PC-3 (cell line): ENCODE measurements around the gene FAM98C. TPM values are rescaled to one million over a fixed set of nuclear protein-coding genes. Genes with fewer than 3 reads are reported as not detected.

Experiments used
- ATAC-seq: fragments of 200-7000 bp; cut with Tn5 transposase; 2 replicates; pipeline ENCODE4 v1.9.1; 2020; ENCODE audit warnings: mild to moderate bottlenecking, moderate library complexity
- BruUV-seq: library from RNA; stranded (reverse); fragments of 400-500 nt; replicated peaks from 2 replicates; lab custom pipeline; 2021; lab: Mats Ljungman, UMichigan
- CTCF ChIA-PET: fragments of 300-600 bp; sonication (Branson Sonifier 250); formaldehyde crosslinking; loops from one replicate; lab custom pipeline; 2022; ENCODE audit warnings: antibody characterized with exemption; lab: Charles Lee
- POLR2A ChIA-PET: fragments of 300-600 bp; sonication (Branson Sonifier 250); formaldehyde crosslinking; loops from one replicate; lab custom pipeline; 2022; ENCODE audit warnings: antibody characterized with exemption; ENCODE audit not compliant: unreplicated experiment; lab: Charles Lee
- DNase-seq: peaks from one replicate; pipeline ENCODE4 v3.0.0-alpha.2; 2015
- H2AFZ ChIP-seq: fragments of 300-600 bp; sonication (generic); 2 replicates; pipeline ENCODE4 v1.6.0; 2016; ENCODE audit warnings: antibody characterized with exemption, low read length
- H3F3A ChIP-seq: fragments of 300-600 bp; sonication (generic); one replicate; pipeline ENCODE4 v1.6.0; 2017; ENCODE audit warnings: antibody characterized with exemption, low read length, control low read depth, mild to moderate bottlenecking; ENCODE audit not compliant: unreplicated experiment
- H3K27ac ChIP-seq: fragments of 300-600 bp; sonication (generic); 2 replicates; pipeline ENCODE4 v1.5.1; 2016; ENCODE audit warnings: mild to moderate bottlenecking, low read length
- H3K27me3 ChIP-seq: fragments of 300-600 bp; sonication (generic); 2 replicates; pipeline ENCODE4 v1.6.1; 2016; ENCODE audit warnings: low read length, mixed read lengths
- H3K36me3 ChIP-seq: fragments of 300-600 bp; sonication (generic); 2 replicates; pipeline ENCODE4 v1.6.1; 2016; ENCODE audit warnings: low read depth, mixed run types, low read length, mixed read lengths
- H3K4me1 ChIP-seq: fragments of 300-600 bp; sonication (generic); 2 replicates; pipeline ENCODE4 v1.5.1; 2016; ENCODE audit warnings: low read length; ENCODE audit not compliant: insufficient read depth
- H3K4me2 ChIP-seq: fragments of 300-600 bp; sonication (generic); 2 replicates; pipeline ENCODE4 v1.6.0; 2016; ENCODE audit warnings: low read length
- H3K4me3 ChIP-seq: fragments of 300-600 bp; sonication (generic); 2 replicates; pipeline ENCODE4 v1.5.1; 2016; ENCODE audit warnings: mild to moderate bottlenecking, low read length, mixed read lengths
- H3K79me2 ChIP-seq: fragments of 300-600 bp; sonication (generic); 2 replicates; pipeline ENCODE4 v1.6.1; 2017; ENCODE audit warnings: low read length, mixed read lengths
- H3K9ac ChIP-seq: fragments of 300-600 bp; sonication (generic); 2 replicates; pipeline ENCODE4 v1.6.0; 2016; ENCODE audit warnings: mild to moderate bottlenecking, low read length
- H3K9me2 ChIP-seq: fragments of 300-600 bp; sonication (generic); replicated peaks from 2 replicates; pipeline ENCODE4 v1.6.1; 2016; ENCODE audit warnings: mixed run types, low read length, mixed read lengths
- H3K9me3 ChIP-seq: fragments of 300-600 bp; sonication (generic); 2 replicates; pipeline ENCODE4 v1.6.1; 2016; ENCODE audit warnings: low read length, mixed read lengths
- H4K20me1 ChIP-seq: fragments of 300-600 bp; sonication (generic); 2 replicates; pipeline ENCODE4 v1.6.1; 2016; ENCODE audit warnings: low read length, mixed read lengths
- EZH2 ChIP-seq: fragments of 300-600 bp; sonication (generic); IDR thresholded peaks from one replicate; pipeline ENCODE4 v1.6.1; 2017; ENCODE audit warnings: antibody characterized with exemption, mild to moderate bottlenecking, low read length; ENCODE audit not compliant: unreplicated experiment
- EZH2phosphoT487 ChIP-seq: fragments of 300-600 bp; sonication (generic); IDR thresholded peaks from 2 replicates; pipeline ENCODE4 v1.6.1; 2018; ENCODE audit warnings: mild to moderate bottlenecking, antibody characterized with exemption, low read length, borderline replicate concordance
- intact Hi-C: fragments of 100-400 bp; cut with micrococcal nuclease; formaldehyde crosslinking; loops from 2 replicates; pipeline ENCODE4 v1.9.0; 2023
- total RNA-seq: library from RNA; depleted of rRNA; stranded (reverse); fragments of >200 nt; gene quantifications from 2 replicates; pipeline ENCODE4 v1.2.3, GENCODE V29; 2014
- TF ChIP-seq, protein P1 (sequence below): fragments of 300-600 bp; sonication (generic); conservative IDR thresholded peaks from 2 replicates; pipeline ENCODE4 v1.5.1; 2017; ENCODE audit warnings: antibody characterized with exemption, low read depth, mild to moderate bottlenecking, low read length

The FAM98C gene
- total RNA-seq, 1 experiment from 2014 or later, result 23.5 TPM

DNA sequence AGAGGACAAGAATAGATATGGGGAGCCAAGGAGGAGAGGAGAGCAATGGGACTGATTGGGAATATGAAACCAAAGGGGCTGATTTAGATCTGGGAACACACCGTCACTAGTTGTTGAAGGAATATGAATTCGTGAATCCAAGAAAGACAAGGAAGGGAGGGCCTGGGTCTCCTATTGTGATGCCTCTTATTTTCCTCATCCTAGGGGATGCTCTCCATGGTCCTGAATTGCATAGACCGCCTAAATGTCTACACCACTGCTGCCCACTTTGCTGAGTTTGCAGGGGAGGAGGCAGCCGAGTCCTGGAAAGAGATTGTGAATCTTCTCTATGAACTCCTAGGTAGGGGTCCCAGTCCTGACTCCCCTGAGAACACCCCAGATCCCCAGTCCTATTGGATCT lies 52.1 kb downstream of the FAM98C start:
- intact Hi-C loops, result no loop called here
- Histone ChIP-seq H3K79me2 (no peaks in the 10 kb centered on the region), H3K9me3 (no peaks in the 10 kb centered on the region), H3K27me3 (no peaks in the 10 kb centered on the region), H2AFZ (no peak overlapping the region), H3K9me2 (no peaks in the 10 kb centered on the region), H4K20me1 (no peaks in the 10 kb centered on the region), H3K4me1 (no peaks in the 10 kb centered on the region), H3K4me2 (no peak overlapping the region), H3K4me3 (no peak overlapping the region), H3K36me3 (no peaks in the 10 kb centered on the region), H3K9ac (no peak overlapping the region), H3F3A (no peaks in the 10 kb centered on the region), H3K27ac (no peak overlapping the region)
- CTCF ChIA-PET, result no interaction called here
- no TSS peak for BruUV-seq
- ATAC-seq (no peak), DNase-seq (peak; percentile 26)
- POLR2A ChIA-PET, result no interaction called here
- TF ChIP-seq, protein P1, sequence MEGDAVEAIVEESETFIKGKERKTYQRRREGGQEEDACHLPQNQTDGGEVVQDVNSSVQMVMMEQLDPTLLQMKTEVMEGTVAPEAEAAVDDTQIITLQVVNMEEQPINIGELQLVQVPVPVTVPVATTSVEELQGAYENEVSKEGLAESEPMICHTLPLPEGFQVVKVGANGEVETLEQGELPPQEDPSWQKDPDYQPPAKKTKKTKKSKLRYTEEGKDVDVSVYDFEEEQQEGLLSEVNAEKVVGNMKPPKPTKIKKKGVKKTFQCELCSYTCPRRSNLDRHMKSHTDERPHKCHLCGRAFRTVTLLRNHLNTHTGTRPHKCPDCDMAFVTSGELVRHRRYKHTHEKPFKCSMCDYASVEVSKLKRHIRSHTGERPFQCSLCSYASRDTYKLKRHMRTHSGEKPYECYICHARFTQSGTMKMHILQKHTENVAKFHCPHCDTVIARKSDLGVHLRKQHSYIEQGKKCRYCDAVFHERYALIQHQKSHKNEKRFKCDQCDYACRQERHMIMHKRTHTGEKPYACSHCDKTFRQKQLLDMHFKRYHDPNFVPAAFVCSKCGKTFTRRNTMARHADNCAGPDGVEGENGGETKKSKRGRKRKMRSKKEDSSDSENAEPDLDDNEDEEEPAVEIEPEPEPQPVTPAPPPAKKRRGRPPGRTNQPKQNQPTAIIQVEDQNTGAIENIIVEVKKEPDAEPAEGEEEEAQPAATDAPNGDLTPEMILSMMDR, result no peak
- no peak for TF ChIP-seq EZH2
- TF ChIP-seq EZH2phosphoT487, result no peak

DNA sequence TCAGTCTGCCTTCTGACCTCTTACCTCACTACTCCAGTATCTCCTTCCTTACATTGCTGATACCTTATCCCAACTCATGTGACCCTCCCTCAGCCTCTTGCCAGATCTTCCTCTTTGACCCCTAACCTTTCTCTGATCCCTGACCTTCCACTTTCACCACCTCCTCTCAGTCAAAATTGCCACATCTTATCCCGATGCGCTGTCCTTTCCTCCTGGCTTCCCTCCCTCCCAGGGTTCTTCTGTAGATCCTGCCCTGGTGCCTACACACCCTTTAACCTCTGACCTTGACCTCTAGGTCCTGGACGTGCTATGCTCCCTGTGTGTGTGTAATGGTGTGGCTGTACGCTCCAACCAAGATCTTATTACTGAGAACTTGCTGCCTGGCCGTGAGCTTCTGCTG lies 54.3 kb downstream of the FAM98C start:
- CTCF ChIA-PET, result no interaction called here
- no peaks in the 10 kb centered on the region for H3K9me2 ChIP-seq
- no peaks in the 10 kb centered on the region for H3K27me3 ChIP-seq

GRCh38 chr19:38457690-38458405 lies 55.0 kb downstream of the FAM98C start:
- no peaks in the 10 kb centered on the region for H3K4me1 ChIP-seq
- no peaks in the 10 kb centered on the region for H3K9me3 ChIP-seq
- BruUV-seq, result no TSS peak
- no peaks in the 10 kb centered on the region for H3K27me3 ChIP-seq
- no peak overlapping the region for H3K4me2 ChIP-seq
- DNase-seq (no peak), ATAC-seq (no peak)
- ChIA-PET CTCF (no interaction called here), POLR2A (no interaction called here)
- no peaks in the 10 kb centered on the region for H3F3A ChIP-seq
- no peak overlapping the region for H2AFZ ChIP-seq
- H3K27ac ChIP-seq, result no peak overlapping the region
- H3K9ac ChIP-seq, result no peak overlapping the region
- no peaks in the 10 kb centered on the region for H3K79me2 ChIP-seq
- TF ChIP-seq, protein P1, result no peak
- TF ChIP-seq EZH2 (no peak), EZH2phosphoT487 (no peak)
- no peaks in the 10 kb centered on the region for H3K9me2 ChIP-seq
- no peaks in the 10 kb centered on the region for H4K20me1 ChIP-seq
- intact Hi-C loops, result no loop called here
- H3K36me3 ChIP-seq, result no peaks in the 10 kb centered on the region
- no peak overlapping the region for H3K4me3 ChIP-seq

More for the DNA sequence above, 54.3 kb downstream of the FAM98C start:
- DNase-seq (no peak), ATAC-seq (no peak)
- Histone ChIP-seq H3K9me3 (no peaks in the 10 kb centered on the region), H3K4me2 (no peak overlapping the region), H3K36me3 (no peaks in the 10 kb centered on the region), H3K4me3 (no peak overlapping the region), H3K79me2 (no peaks in the 10 kb centered on the region), H3F3A (no peaks in the 10 kb centered on the region), H2AFZ (no peak overlapping the region), H3K27ac (no peak overlapping the region), H3K9ac (no peak overlapping the region), H4K20me1 (no peaks in the 10 kb centered on the region), H3K4me1 (no peaks in the 10 kb centered on the region)
- TF ChIP-seq, protein P1, result no peak
- TF ChIP-seq EZH2phosphoT487 (no peak), EZH2 (no peak)
- POLR2A ChIA-PET, result no interaction called here
- intact Hi-C loops, result no loop called here
- no TSS peak for BruUV-seq
